GM19463 (cell line): ENCODE results near the gene LIME1.

Source experiments
- ATAC-seq: cut with Tn5 transposase; IDR thresholded peaks from one replicate; pipeline ENCODE4 v1.9.1; 2021; ENCODE audit warnings: mild to moderate bottlenecking, moderate library complexity; ENCODE audit not compliant: unreplicated experiment

LIME1 gene

GRCh38 chr20:63737945-63738686, 1.7 kb downstream of the LIME1 start:
- ATAC-seq, result no peak

- no peak for ATAC-seq
These were observed 2.2 kb downstream of the LIME1 start for GRCh38 chr20:63738687-63739129.

- ATAC-seq, result peak; percentile 42
These were observed 2.9 kb downstream of the LIME1 start, which contains the start of gene SLC2A4RG for GRCh38 chr20:63739130-63740069. Gene SLC2A4RG (plus strand): TSS chr20:63739776. CDS start chr20:63739913, 137 bp downstream.

- no peak for ATAC-seq
These were observed 3.7 kb downstream of the LIME1 start for GRCh38 chr20:63740070-63740626.

- ATAC-seq, result no peak
These were observed 4.3 kb downstream of the LIME1 start for GRCh38 chr20:63740627-63741353.

- ATAC-seq, result no peak
These were observed 4.9 kb downstream of the LIME1 start for GRCh38 chr20:63741354-63741675.

- no peak for ATAC-seq
These were observed 5.4 kb downstream of the LIME1 start for GRCh38 chr20:63741676-63742380.

- no peak for ATAC-seq
These were observed 6.0 kb downstream of the LIME1 start for GRCh38 chr20:63742381-63743024.

- no peak for ATAC-seq
These were observed 6.9 kb downstream of the LIME1 start for GRCh38 chr20:63743210-63743970.

- no peak for ATAC-seq
These were observed 7.7 kb downstream of the LIME1 start for GRCh38 chr20:63744158-63744557.

GRCh38 chr20:63744574-63745423, 8.3 kb downstream of the LIME1 start:
- ATAC-seq, result no peak

GRCh38 chr20:63745424-63745805, 9.0 kb downstream of the LIME1 start:
- ATAC-seq, result no peak

- ATAC-seq, result no peak
These were observed 9.7 kb downstream of the LIME1 start for GRCh38 chr20:63745961-63746731.

GRCh38 chr20:63746751-63747315, 10.4 kb downstream of the LIME1 start:
- no peak for ATAC-seq

- no peak for ATAC-seq
These were observed 11.2 kb downstream of the LIME1 start for GRCh38 chr20:63747622-63748069.

GRCh38 chr20:63748070-63748933, 11.8 kb downstream of the LIME1 start:
- no peak for ATAC-seq
